Left kidney (tissue), 2 donors: ENCODE results near the gene SLFN14. TPM values are rescaled to one million over a fixed set of nuclear protein-coding genes. Genes with fewer than 3 reads are reported as not detected.
"Not testable (repeated sequence)": the region's sequence is repeated elsewhere in the genome, so short reads cannot be mapped to it uniquely, and the experiment has no call there.

ENCODE experiments used
- DNase-seq: peaks from one replicate; pipeline ENCODE4 v3.0.0-alpha.2; 2013
- polyA plus RNA-seq: library from polyadenylated mRNA; unstranded; fragments of 120-200 nt; gene quantifications from one replicate; pipeline ENCODE4 v1.2.1, GENCODE V29; 2013; ENCODE audit not compliant: insufficient read length

Gene SLFN14
- polyA plus RNA-seq, 1 donor, result 0.08 TPM

DNA sequence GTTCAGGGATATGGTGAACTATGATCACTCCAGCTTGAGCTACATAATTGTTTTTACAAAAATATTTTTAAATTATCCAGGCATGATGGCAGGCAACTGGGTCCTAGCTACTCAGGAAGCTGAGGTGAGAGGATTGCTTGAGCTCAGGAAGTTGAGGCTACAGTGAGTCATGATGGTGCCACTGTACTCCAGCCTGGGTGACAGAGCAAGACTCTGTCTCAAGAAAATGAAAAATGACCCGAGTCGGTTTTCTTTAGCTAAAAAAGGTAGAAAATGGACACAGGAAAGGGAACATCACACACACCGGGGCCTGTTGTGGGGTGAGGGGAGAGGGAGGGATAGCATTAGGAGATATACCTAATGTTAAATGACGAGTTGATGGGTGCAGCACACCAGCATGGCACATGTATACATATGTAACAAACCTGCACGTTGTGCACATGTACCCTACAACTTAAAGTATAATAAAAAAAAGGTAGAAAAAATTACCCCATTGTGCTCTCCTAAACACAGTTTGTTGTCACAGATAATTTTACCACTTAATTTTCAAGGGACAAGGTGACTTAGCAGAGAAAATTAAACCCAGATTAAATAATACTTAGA is 38.9 kb downstream of the SLFN14 start:
- not testable (repeated sequence) for DNase-seq

DNA sequence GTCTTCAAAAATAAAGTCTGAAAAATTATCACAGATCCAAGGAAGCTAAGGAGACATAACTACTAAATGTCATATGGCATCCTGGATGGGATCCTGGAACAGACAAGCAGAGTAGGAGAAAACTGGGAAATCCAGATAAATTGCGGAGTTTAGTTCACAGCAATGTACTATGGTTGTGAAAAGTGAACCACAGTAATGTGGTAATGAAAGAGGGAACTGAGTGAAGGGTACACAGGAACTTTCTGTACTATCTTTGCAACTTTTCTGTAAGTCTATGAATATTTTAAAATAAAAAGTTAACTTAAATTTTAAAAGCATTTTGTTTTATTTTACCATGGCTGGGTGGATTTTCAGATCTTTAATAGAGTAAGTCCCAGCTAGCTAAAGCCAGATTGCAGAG is 39.5 kb downstream of the SLFN14 start:
- DNase-seq, result no peak

DNA sequence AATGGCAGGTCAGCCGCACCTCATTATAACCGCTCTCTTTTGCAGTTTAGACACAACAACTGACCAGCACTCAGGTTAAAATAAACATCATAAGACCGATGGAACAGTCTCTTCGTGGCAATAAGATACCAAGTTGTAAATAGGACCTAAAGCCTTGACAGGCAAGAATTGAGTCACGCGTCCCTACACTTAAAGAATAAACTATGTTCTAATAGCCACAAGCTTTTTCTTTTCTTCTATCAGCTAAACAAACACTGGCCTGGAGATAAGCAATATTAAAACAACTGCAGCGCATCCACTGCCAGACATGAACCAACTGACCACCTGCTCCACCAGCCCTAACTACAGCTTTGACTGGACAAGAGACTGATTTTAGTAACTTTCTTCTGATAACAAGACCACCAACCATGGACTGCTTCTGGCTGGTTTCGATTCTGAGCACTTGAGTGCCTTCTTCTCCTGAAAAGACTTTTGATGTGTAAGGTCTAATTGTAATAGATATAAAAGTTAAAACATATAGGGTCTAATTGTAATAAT is 40.6 kb downstream of the SLFN14 start:
- DNase-seq, result no peak

DNA sequence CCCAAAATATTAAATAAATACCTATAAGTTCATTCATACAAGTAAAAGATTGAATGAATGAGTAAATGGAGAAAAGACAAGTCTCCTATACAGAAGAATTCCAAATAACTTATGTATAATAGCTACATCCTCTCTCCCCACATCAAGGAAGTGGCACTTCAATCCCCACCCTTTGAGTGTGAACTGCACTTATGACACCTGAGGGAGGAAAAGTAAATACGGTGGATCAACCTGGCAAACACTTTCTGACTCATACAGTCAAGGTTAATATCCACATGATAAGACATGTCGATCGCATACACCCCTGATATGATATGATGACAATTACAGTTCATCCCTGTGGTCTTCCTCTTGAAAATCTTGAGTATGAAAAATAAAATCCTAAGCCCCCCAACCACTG is 41.2 kb downstream of the SLFN14 start:
- no peak for DNase-seq

DNA sequence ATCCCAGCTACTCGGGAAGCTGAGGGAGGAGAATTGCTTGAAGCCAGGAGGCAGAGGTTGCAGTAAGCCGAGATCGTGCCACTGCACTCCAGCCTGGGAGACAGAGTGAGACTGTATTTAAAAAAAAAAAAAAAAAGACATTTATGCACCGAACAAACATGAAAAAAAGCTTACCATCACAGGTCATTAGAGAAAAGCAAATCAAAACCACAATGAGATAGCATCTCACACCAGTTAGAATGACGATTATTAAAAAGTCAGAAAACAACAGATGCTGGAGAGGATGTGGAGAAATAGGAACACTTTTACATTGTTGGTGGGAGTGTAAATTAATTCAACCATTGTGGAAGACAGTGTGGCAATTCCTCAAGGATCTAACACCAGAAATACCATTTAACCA is 42.2 kb downstream of the SLFN14 start:
- not testable (repeated sequence) for DNase-seq

DNA sequence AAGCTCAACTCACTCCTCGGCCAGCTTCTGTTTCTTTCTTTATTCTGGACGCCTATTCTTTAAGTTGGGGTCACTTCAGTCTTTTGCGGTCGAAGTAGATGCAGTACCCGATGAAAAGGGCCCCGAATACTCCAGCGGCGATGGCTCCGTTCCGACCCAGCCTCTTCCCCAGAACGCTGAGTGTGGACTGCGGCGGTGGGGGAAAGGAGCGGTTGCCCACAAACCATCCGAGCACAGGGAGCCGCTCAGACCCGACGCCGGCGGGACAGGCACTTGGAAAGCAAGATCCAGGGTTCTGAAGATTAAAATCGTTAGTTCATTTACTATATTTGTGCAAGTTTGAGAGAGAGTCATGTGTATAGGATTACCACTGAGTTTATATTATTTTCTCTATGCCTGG is 45.6 kb downstream of the SLFN14 start:
- no peak for DNase-seq

DNA sequence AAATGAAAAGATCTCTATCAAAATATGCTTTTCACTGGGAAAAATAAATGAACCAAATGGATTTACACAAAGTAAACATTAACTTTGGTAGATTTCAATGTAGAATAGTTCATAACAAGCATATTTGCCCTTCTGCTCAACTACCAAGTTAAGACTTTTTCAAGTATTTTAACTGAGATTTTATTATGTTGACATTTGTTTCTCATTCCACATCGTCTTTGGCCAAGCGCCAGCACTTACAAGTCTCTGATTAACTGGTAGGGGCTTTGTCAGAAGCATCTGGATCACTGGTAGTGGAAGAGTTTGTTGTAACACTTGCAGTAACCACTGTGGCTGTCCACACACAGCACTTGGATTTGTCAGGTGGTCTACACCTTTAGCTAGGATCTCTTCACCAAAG is 46.1 kb downstream of the SLFN14 start:
- DNase-seq, result no peak

Other genes starting within 250 kb of the SLFN14 start
- gene SLFN11, start 187.2 kb downstream of the SLFN14 start, polyA plus RNA-seq, result 11.6 TPM
- gene SLFN12, start 128.3 kb downstream of the SLFN14 start, polyA plus RNA-seq, result 21.1 TPM
- 50.2 TPM for gene SLFN13, start 112.1 kb downstream of the SLFN14 start, polyA plus RNA-seq
- gene SLFN12L, start 23.1 kb downstream of the SLFN14 start, polyA plus RNA-seq, result 0.18 TPM
- 10.1 TPM for gene PEX12, start 17.8 kb upstream of the SLFN14 start, polyA plus RNA-seq
- gene AP2B1, start 26.5 kb upstream of the SLFN14 start, polyA plus RNA-seq, result 143 TPM
- gene RASL10B, start 170.8 kb upstream of the SLFN14 start, polyA plus RNA-seq, result 13.0 TPM
- 0.08 TPM for gene GAS2L2, start 192.4 kb upstream of the SLFN14 start, polyA plus RNA-seq
- not detected for gene C17orf50, start 200.1 kb upstream of the SLFN14 start, polyA plus RNA-seq
- gene MMP28, start 234.8 kb upstream of the SLFN14 start, polyA plus RNA-seq, result 1.2 TPM
- 321 TPM for gene TAF15, start 248.7 kb upstream of the SLFN14 start, polyA plus RNA-seq